HG03097 (cell line): Measurements from ENCODE around the gene IRS2.

Source experiments
- ATAC-seq: cut with Tn5 transposase; IDR thresholded peaks from one replicate; pipeline ENCODE4 v1.9.1; 2021; ENCODE audit not compliant: unreplicated experiment, low FRiP score

The IRS2 gene

DNA sequence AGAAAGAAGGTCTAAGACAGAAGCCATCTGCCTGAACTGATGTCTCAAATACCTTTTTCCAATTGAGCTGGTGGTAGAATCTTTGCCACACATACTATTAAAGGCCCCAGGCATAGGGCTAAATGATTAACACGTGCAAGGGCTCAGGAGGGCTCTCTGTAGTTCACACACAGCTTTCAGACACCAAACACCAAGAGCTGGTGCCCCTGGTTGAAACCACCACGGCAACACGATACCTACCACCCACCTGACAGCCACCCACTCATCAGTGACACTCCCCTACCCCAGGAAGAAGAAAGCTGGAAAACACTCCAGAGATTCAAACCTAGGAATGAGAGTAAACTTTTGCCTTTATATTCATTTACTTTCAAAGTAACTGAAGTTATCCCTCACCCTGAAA lies 26.8 kb downstream of the IRS2 start:
- no peak for ATAC-seq

DNA sequence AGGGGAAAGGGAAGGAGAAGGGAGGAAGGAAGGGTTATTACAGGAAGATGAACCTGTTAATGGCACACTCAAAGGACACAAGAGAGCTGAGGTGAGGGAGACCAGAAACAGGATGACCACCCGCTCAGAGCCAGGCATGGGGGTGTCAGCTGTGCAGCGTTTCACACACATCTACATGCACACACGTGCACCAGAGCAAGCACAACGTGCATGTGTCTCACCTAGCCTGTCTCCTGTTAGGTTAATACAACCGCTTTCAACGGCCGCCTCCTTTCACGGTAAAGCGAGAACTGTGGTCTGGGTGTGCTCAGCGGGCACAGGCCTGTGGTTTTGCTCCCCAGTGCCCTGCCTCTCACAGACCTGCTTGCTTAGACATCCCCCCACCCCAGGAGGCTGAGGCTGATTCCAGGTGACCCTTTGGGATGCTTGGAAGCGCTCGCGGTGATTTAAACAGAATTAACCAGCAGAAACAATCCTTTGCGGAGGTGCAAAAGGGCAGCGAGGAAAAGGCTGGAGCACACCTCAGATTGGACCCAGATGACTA lies 27.4 kb downstream of the IRS2 start:
- no peak for ATAC-seq

DNA sequence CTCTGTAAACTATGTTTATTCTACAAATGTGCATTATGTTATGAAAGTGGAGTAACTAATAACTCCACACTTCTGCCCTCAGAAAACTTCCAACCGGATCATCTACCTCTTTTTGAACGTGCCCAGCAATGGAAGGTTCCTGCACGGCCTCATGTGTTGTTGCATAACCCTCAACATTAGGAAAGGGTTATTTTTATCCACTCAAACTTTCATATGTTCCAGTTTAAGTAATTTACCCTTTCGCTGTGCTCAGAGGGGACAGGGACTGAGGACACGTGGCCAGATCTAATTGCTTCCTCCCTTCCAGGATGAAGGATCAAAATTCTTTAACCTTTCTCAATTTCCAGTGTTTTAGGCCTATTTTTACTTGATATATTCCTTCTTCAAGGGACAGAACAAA lies 29.6 kb downstream of the IRS2 start:
- no peak for ATAC-seq

DNA sequence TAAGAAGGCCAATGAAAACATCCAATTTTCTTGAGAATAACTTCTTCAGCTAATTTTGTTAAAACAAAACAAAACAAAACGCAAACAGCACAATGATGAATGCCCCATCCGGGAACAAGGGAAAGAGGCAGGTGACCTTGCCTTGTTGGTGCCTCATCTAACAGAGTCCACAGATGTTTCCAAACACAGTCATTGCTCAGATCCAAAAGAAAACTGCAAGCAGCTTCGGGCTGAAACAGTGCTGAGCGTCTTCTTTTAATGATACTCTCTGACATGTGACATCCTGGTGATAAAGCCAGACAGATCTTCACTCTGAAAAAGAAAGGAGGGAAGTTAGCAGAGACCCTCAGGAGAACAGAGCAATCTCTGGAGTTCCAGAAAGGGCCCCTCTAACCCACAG lies 30.4 kb downstream of the IRS2 start:
- no peak for ATAC-seq

DNA sequence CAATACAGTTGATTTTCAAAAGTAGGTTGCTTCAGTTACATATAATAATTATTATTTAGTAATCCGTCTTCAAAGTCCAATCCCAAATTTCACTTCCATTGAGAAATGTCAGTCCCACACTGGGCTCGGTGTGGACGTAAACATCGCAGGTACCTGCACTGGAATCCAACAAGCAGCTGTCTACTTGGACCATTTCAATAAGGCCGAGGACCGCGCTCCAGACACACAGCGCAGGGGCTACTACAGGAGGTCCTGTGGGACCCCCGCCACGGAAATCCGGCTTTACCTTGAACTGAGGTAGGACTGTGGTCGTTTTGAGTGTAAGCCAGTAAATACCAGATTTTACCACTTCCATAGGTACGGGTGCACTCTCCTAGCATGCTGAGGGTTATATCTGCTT lies 30.8 kb downstream of the IRS2 start:
- ATAC-seq, result no peak

DNA sequence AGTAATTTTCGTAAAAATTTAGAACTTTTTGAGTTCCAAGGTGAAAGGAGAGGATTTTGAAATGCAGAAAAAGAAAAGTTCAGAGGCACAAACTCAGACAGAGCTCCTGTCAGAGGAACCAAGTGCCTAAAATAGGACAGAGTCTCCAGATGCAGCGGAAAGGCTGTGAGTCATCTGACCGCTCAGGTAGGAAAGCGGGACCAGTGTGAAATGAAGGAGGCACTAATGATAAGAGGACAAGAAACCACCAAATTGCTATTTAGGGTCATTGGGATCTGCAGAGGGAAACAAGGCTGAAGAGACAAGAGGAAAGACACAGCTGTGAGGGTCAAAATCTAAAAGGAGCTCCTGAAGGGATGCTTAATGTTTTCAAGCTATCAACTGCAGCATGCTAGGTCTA lies 34.9 kb downstream of the IRS2 start:
- ATAC-seq, result no peak

DNA sequence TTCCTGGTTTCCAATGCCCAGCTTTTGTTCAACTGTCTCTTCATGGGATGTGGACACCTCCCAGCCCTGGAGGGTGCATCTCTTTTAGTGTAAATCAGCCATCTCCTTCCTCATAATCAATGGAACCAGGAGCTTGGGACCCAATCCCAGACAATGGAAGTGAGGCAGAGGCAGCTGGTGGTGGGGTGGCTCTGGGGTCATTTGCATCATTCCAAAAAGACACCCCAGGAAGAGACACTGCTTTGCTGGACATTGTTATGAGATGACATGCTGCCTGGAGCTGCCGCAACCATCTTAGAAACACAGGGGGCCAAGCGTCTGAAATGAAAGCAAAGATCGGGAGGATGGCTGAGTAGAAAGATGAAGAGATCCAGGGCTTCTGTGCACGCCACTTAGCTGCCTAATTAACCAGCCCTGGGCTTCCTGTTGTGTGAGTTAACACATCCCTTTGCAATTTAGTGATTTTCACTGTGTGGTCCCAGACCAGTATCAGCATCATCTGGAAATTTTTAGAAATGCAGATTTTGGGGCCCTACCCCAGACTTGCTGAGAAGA lies 36.1 kb downstream of the IRS2 start:
- ATAC-seq, result no peak

DNA sequence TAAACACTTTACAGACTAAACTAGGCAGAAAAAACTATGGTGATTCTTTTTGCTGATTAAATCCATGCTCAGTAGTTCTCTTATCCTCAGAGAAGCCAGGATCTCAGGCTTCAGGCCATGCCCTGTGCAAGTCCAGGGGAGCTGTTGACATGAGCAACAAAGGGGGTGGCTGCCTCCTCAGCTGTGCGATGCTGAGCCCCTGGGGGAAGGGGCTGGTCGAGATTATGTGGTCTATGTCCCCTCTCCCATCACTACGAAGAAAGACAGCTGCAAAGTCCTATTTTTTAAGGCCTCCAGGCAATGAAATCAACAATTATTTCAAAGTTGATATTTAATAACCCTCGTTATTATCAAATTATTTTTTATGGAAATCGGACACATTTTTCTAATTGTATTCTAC lies 37.0 kb downstream of the IRS2 start:
- no peak for ATAC-seq

DNA sequence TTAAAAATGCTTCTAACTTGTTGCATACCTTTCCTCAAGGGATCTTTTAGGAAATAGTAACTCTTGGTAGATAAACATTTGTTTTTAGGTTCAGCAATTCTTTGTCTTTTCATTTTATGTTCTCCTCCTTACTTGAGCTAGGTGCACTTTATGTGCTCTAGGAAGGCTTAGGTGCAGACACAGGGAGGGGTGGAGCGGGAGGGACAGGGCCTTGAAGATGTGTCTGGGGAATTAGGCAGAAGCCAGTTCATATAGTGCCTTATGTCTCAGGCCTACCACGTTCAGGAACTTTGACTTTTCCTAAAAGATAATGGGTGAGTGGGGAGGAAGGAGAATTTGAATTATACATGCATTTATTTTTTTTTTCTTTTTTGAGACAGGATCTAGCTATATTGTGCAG lies 37.7 kb downstream of the IRS2 start:
- no peak for ATAC-seq

DNA sequence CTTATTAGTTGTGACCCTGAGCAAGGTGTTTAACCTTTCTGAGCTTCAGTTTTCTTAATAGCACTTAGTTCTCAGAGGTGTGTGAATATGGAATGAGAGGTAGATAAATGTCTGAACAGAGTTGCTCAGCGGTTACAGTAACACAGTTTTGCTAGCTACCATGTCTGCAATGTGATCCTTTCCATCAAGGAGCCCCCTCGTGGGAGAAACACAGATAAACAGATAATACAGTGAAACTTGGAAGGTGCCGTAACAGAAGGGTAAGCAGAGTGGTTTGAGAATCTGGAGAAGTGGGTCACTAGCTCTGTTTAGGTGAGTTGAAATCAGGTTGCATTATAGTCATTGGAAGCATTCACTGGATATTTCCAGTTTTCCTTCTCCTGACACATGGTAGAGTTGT lies 38.9 kb downstream of the IRS2 start:
- no peak for ATAC-seq

DNA sequence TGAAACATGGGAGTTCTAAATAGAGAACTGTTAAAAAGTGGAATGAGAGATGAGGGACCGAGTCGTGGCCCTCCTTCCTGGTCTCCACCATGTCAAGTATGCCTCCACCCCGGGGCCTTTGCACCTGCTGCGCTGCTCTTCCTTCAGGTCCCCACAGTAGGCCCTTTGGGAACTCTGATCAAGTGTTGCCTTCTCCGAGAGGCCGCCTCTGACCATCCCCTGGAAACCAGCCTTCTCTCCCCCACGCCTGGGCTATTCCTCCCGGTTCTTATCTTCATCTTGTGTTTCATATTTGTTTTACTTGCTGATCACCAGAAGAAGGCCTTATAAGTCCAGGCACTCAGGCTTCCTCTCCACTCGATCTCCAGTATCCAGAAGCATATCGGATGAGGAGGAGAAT lies 40.0 kb downstream of the IRS2 start:
- no peak for ATAC-seq

DNA sequence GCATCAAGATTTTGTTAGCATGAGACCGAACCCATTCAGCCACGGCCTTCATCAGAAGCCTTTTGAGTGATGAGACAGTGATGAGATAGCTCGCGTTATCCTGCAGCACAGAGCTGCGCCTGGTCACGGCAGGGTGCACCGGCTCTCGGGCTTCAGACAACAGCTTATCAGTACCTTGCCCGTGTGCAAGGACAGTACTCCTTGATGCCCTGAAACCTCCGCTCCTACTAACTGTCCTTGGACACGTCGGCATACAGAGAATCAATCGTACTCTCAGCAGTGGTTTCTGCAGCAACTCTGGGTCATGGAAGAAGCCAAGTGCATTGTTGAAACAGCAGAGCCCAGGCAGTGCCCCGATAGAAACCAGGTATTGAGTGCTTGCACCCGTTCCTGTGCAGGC lies 40.7 kb downstream of the IRS2 start:
- ATAC-seq, result no peak

DNA sequence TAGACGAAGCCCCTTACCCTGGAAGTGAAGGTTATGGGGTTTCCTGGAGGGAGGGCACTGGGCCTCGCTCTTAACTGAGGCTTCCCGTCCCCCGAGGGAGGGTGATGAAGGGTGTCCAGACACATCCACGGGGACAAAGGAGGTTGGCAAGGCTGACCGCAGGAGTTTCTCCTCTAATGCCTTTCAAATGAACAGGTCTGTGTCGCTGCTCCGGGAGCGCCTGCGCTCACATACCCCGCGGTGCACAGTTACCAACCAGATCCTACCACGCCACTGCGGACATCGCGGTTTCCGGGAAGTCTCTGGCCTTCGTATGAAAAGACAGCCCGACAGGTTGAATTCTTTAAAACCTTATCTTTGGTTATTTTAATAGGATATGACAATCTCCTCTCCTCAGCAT lies 41.3 kb downstream of the IRS2 start:
- no peak for ATAC-seq

DNA sequence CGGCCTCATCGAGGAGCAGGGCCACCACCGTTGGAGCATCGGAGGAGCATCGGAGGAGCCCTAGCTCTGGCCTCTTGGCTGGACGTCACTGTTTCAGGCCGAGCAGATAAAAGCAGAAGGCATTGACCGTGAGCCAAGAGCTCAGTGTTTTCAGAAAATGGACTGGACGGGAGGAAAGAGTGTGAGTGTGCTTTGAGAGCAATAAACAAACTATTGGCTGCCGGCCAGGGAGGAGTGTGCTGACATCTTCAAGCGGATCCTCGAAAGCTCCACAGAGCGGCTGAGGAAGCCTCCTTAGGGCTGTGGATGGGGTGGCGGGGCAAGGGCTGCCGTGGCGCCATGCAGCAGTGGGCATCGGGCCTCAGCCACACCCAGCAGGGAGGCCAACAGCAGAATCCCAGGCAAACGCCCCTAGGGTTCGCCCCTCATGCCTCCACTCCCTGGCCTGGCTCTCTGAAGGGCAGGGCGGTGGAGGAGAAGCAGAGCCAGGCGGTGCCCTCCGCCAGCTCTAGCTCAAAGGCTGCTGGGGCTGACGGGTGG lies 41.8 kb downstream of the IRS2 start:
- no peak for ATAC-seq

DNA sequence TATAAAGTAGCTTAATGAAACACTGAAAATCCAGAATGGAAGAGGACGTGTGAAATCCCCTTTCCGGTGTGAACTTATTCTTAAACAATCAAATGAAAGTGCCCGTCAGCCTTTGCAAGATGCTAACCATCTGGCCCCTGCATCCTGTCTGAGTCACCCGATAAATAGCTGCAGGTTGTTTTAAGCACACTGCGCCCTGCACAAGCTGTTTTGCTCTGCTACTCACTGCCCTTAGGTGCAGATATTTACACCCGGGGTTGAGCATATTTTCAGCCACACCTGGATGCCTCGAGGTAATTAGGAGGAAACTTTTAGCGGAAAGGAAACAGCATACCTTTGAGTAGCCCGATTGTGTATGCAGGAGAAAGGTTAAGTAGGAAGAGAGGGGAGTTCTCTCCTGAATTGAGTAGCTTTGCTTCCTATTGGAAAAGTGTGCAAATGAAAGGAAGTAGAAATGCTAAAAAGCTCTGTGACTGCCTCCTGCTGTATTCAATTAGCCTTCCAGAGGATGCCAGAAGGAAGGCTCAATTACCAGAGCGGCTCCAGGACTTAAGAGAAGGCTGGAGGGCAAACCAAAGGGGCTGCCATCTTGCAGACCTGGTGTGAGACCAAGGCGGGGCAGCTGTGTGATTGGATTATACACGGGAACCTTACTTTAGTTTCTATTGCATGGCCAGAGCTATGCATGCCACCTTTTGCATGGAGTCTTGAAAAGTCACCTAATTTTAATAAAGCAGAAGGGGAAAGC lies 42.5 kb downstream of the IRS2 start:
- no peak for ATAC-seq

DNA sequence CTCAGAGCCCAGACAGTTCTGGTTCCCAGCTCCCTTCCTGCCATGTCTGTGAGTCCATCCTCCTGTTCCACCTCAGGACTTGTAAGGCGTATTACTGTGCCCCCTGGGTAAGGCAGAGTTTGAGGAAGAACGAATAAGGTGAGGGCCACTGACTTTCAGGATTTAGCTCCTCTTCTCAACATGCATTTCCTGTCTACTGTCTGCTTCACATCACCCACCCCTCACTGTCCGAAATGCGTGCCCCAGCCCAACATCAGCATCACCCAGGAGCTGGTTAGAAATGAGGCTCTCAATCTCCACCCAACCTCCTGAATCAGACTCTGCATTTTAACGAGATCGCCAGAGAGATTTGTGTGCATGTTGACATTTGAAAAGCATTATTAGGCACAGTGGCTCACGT lies 44.4 kb downstream of the IRS2 start:
- ATAC-seq, result no peak

DNA sequence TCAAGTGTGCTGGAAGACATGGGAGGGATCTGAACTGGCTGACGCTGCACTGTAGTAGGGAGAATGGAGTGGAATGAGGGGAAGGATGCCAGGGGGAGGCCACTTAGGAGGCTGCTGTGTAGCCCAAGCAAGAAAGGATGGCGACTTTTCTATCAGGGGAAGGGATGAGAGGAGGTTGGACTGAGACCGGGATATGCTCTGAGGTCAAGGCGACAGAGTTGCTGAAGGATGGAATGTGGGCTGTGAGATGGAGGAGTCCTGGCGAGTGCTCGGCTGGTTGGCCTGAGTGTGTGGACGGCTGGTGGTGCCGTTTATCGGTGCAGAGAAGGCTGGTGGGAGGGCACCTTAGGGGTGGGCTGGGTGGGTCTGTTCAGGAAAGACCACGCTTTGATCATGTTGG lies 45.7 kb downstream of the IRS2 start:
- ATAC-seq, result no peak

DNA sequence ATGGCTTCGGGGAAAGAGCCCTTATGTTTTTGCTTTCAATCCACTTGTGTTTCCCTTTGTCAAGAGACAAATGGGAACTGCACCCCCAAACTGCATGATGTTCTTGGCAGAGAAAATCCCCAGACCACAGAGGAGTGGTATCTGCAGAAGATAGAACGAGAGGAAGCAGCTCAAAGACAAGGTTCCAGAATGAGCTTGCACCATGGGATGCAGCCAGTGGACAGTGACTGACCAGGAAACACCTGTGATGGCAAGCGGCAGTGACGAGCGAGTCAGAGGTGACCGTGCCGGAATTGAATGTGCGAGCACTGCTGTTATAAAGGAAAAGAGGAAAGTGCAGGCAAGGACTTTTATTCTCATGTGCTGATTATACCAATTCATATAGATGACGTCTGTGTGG lies 46.3 kb downstream of the IRS2 start:
- no peak for ATAC-seq

DNA sequence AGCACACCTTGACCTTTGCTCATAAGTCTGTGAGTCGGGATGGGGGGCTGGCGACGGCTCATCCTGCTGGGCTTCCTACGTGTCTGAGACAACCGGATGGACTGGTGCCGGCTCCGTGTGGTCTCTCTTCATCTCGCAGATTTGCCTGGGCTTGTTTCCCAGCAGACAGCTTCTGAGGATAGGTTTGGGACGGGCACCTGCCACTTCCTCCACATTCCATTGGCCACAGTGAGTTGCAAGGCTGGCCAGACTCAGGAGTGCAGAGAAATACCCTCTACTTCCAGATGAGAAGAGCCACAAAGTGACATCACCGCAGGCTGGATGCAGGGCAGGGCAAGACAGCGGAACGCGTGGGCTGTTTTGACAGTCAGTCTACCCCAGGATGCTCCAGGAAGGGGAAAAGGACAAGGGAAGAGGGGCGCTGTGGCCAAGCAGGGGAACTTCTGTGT lies 48.1 kb downstream of the IRS2 start:
- ATAC-seq, result no peak

DNA sequence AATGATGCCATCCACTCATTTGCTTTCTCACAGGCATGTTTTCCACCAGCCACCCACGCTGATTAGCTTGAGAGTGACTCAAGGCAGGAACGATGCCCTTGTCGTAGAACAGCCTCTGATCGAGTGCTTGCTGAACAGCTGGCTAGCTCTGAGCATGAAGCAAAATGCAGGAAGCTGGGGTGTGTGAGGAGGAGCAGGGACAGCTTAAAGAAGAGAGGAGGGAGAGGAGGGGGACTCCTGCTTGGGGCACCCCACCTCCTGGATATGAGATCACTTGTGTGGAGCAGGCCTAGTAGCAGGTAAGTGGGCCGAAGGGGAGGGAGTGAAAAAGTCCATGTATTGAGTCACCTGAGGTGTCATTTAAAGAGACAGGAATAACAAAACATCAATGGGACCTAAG lies 48.8 kb downstream of the IRS2 start:
- ATAC-seq, result no peak

DNA sequence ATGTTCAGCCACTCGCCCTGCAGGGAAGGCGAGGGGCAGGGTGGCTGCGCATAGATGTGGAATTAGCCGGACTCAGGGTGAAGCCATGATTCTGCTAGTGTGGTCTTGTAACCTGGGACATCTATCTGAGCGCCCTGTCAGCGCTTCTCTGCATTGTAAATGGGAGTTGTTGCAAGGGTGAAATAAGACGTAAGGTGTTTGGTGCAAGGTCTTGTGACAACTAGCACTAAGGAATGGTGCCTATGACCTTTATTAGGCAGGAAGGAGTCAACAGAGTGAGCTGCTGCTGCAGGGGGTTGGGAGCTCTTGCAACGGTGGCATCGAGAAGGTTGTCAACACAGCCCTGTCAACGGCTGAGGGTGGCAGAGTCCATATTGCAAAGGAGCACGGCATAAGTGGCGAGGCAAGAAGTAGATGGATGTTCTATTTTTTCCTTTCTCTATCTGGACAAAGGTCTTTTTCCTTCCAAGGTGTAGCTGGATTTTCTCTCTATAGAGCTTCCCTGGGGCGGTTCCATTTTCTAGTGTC lies 49.3 kb downstream of the IRS2 start:
- ATAC-seq, result no peak

DNA sequence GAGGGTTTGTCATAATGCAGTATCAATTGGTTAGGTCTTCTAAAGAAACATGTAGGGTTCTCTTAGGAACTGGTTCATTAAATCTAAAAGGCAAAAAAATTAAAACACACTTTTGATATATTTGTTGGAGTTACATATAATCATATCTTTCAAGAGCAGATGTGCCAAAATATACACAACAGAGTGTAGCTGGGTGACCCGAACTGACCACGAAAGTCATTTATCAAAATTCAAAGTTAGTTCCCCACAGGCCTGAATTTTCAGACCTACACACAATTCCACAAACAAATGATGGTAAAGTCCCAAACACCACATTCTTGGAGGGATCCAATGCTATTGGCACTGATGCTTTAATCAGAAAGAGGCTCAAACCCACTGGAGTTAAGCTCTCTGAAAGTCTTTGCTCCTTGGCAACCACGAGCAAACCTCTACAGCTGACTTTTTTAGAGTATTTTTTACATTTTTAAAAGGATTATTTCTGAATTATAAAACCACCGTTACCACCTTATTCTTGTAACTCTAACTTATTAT lies 50.9 kb downstream of the IRS2 start:
- ATAC-seq, result no peak
